Measurements from ENCODE around the gene FRS3. TPM values are rescaled to one million over a fixed set of nuclear protein-coding genes. Genes with fewer than 3 reads are reported as not detected.
A peak's percentile ranks its signal among the peaks of the same experiment; 100 is the strongest.

Gene FRS3
- total RNA-seq, 1 experiment from 2014 or later = 5.9 TPM

- TF ChIP-seq RAD21 (IDR thresholded peaks at IDR 0.05; ENCODE audit: low read depth) (peak; percentile 71), TCF7L2 (IDR thresholded peaks at IDR 0.05; ENCODE audit: borderline replicate concordance, extremely low read depth, insufficient read depth, insufficient read length) (no peak), EZH2phosphoT487 (IDR thresholded peaks at IDR 0.05; ENCODE audit: borderline replicate concordance) (no peak), POLR2AphosphoS5 (IDR thresholded peaks at IDR 0.05; ENCODE audit: low read depth, low read length) (no peak), SRF (IDR thresholded peaks at IDR 0.05; ENCODE audit: low read depth) (no peak)
Observed at GRCh38 chr6:41801380-41801779, 21.7 kb upstream of the FRS3 start (continued).

GRCh38 chr6:41799559-41799911, 19.8 kb upstream of the FRS3 start:
- no TSS peak for BruUV-seq (replicated peaks)
- no peaks in the 10 kb centered on the region for H4K20me1 ChIP-seq (ENCODE audit: insufficient read depth)
- no peak overlapping the region for H3K9ac ChIP-seq (ENCODE audit: low read length)
- no peak overlapping the region for H3K4me2 ChIP-seq (ENCODE audit: low read length)
- ChIA-PET RAD21 (ENCODE audit: low non-redundant PET in 1 of 2, low total read pairs in 2 of 2, uncharacterized antibody in 2 of 2, unreplicated experiment in 2 of 2) (interaction anchor here in 1 of 2 experiments (0.6 kb wide), 1 partner anchor 18 kb away, joined by 6 read pairs; no protein-coding TSS in a partner anchor), POLR2A (no interaction called here), CTCF (interaction anchor here (0.8 to 1.4 kb wide), 2 partner anchors 13 to 121 kb away, joined by 3 read pairs; partner anchors contain the start of genes BYSL and MED20)
- intact Hi-C loops (cut with micrococcal nuclease) = no loop called here
- ATAC-seq (no peak), DNase-seq (ENCODE audit: low read depth, low spot score) (no peak)
- no peaks in the 10 kb centered on the region for H3K9me2 ChIP-seq (ENCODE audit: insufficient read depth)
- no peaks in the 10 kb centered on the region for H3K27me3 ChIP-seq (ENCODE audit: insufficient read depth, low read length)
- H3K9me3 ChIP-seq (ENCODE audit: control insufficient read depth in 1 of 2, insufficient read depth in 1 of 2, low read depth in 1 of 2, low read length in 2 of 2) = no peaks in the 10 kb centered on the region
- H3K27ac ChIP-seq (ENCODE audit: low read depth, low read length) = no peak overlapping the region
- H3K36me3 ChIP-seq (ENCODE audit: control insufficient read depth in 1 of 2, insufficient read depth in 2 of 2, low read length in 2 of 2) = peaks cover 5 to 7% of the 10 kb centered on the region in 2 experiments; a peak in 1 of 4 replicates
- no peaks in the 10 kb centered on the region for H3K4me1 ChIP-seq (ENCODE audit: control insufficient read depth in 1 of 2, insufficient read depth in 2 of 2, low read length in 2 of 2)
- no peak overlapping the region for H2AFZ ChIP-seq (ENCODE audit: low read depth, low read length, poor library complexity, severe bottlenecking)
- no peak overlapping the region for H3K4me3 ChIP-seq (replicated peaks in 1 of 2; ENCODE audit: low read depth in 1 of 2, low read length in 2 of 2)
- no peaks in the 10 kb centered on the region for H3K79me2 ChIP-seq (ENCODE audit: insufficient read depth, low read length)
- TF ChIP-seq ZBTB33 (IDR thresholded peaks at IDR 0.05; ENCODE audit: extremely low read depth, insufficient replicate concordance, low read length) = no peak
- TF ChIP-seq POLR2A (IDR thresholded peaks at IDR 0.05; ENCODE audit: borderline replicate concordance, extremely low read depth, insufficient read depth, insufficient read length) = no peak
- no peak for TF ChIP-seq MAX (IDR thresholded peaks at IDR 0.05)
- TF ChIP-seq EZH2 (IDR thresholded peaks at IDR 0.05) = no peak
- TF ChIP-seq ZFX (IDR thresholded peaks at IDR 0.05) = no peak
- TF ChIP-seq JUND (IDR thresholded peaks at IDR 0.05) = no peak
- TF ChIP-seq SP1 (IDR thresholded peaks at IDR 0.05; ENCODE audit: low read depth) = no peak
- no peak for TF ChIP-seq FOSL1 (IDR thresholded peaks at IDR 0.05; ENCODE audit: low read depth)
- no peak for TF ChIP-seq RAD21 (IDR thresholded peaks at IDR 0.05; ENCODE audit: low read depth)
- TF ChIP-seq ELF1 (IDR thresholded peaks at IDR 0.05; ENCODE audit: borderline replicate concordance, low read depth) = no peak
- TF ChIP-seq CTCF (IDR thresholded peaks at IDR 0.05 in 2 of 3, conservative IDR thresholded peaks at IDR 0.05 in 1 of 3; ENCODE audit: borderline replicate concordance in 1 of 3, insufficient read depth in 1 of 3, low read depth in 2 of 3, low read length in 2 of 3) = no peak
- TF ChIP-seq EZH2phosphoT487 (IDR thresholded peaks at IDR 0.05; ENCODE audit: borderline replicate concordance) = no peak
- TF ChIP-seq EGR1 (IDR thresholded peaks at IDR 0.05; ENCODE audit: low read depth) = no peak
- TF ChIP-seq ZNF274 (IDR thresholded peaks at IDR 0.05; ENCODE audit: low read depth, low read length) = no peak
- no peak for TF ChIP-seq YY1 (IDR thresholded peaks at IDR 0.05; ENCODE audit: extremely low read depth, insufficient replicate concordance, low read depth, low read length)
- no peak for TF ChIP-seq SRF (IDR thresholded peaks at IDR 0.05; ENCODE audit: low read depth)
- TF ChIP-seq TCF7L2 (IDR thresholded peaks at IDR 0.05; ENCODE audit: borderline replicate concordance, extremely low read depth, insufficient read depth, insufficient read length) = no peak
- TF ChIP-seq CBX3 (IDR thresholded peaks at IDR 0.05; ENCODE audit: low read depth) = no peak
